ENCODE results near the gene PPIE.

PPIE gene

DNA sequence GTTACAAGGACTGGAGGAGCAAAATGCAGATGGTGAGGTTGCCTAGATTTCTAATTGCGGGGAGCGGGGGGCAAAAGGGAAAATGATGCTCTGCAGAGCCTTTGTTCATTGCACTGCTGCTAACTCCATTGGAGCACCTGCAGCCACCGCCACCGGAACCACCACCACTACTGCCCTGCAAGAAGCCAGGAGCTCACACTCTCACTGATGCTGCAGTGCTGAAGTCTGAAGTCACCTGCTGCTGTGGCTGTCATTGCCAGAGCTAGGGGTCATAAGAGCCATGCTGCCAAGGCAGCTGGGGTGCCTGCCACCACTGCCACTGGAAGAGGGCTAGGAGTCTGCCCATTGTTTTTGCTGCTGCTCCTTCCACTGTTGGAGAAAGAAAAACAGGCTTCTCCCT lies 40.1 kb upstream of the PPIE start:
- Histone ChIP-seq H3K4me1 (ENCODE audit: control insufficient read depth, insufficient read depth, low read length) (no peaks in the 10 kb centered on the region), H3K27ac (ENCODE audit: low read length) (no peak overlapping the region), H3K4me3 (ENCODE audit: low read length in 2 of 2) (no peak overlapping the region), H3K9ac (ENCODE audit: low read length in 2 of 2) (no peak overlapping the region), H3K36me3 (ENCODE audit: control insufficient read depth in 2 of 2, insufficient read depth in 2 of 2, low read length in 2 of 2) (no peaks in the 10 kb centered on the region), H3K9me3 (ENCODE audit: control insufficient read depth in 2 of 2, low read length in 2 of 2) (no peaks in the 10 kb centered on the region), H3K27me3 (ENCODE audit: control insufficient read depth in 1 of 2, insufficient read depth in 2 of 2, low read length in 2 of 2) (peaks cover 0 to 12% of the 10 kb centered on the region in 2 donors)

DNA sequence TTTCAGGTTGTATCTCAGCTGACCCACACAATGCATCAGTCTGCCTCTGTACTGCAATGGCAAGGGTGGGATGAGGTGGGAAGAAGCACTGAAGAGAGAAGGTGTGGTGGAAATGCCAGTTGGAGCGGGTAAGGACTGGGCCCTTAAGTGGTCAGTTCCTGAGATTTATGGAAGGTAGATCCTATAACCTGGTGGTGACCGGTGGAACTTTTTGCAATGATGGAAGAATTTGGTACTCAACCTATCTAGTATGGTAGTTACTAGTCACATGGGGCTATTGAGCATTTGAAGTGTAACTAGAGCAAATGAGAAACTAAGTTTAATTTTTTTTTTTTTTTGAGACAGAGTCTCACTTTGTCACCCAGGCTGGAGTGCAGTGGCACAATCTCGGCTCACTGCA lies 39.3 kb upstream of the PPIE start:
- H3K9ac ChIP-seq (ENCODE audit: low read length in 2 of 2) = no peak overlapping the region
- H3K4me1 ChIP-seq (ENCODE audit: control insufficient read depth, insufficient read depth, low read length) = no peaks in the 10 kb centered on the region
- no peaks in the 10 kb centered on the region for H3K36me3 ChIP-seq (ENCODE audit: control insufficient read depth in 2 of 2, insufficient read depth in 2 of 2, low read length in 2 of 2)
- no peak overlapping the region for H3K27ac ChIP-seq (ENCODE audit: low read length)
- H3K9me3 ChIP-seq (ENCODE audit: control insufficient read depth in 2 of 2, low read length in 2 of 2) = no peaks in the 10 kb centered on the region
- H3K27me3 ChIP-seq (ENCODE audit: control insufficient read depth in 1 of 2, insufficient read depth in 2 of 2, low read length in 2 of 2) = peaks cover 0 to 12% of the 10 kb centered on the region in 2 donors
- H3K4me3 ChIP-seq (ENCODE audit: low read length in 2 of 2) = no peak overlapping the region

DNA sequence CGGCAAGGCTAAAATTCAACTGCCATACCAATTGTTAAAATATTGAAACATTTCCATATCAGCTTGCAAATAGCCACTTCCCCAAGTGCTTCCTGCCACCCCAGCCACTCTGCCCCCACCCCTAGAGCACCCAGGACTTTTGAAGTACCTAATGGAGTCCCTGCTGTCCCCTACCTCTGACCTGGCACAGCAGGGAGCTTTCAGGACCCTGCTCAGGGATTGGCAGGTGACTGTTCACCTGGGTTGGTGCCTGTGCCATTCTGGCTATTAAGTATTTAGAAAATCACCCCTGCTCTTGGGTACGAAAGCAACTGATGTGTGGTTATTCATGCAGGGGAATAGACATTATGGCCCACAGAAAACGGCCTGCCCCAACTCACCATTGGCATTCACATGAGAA lies 38.3 kb upstream of the PPIE start:
- Histone ChIP-seq H3K27me3 (ENCODE audit: control insufficient read depth in 1 of 2, insufficient read depth in 2 of 2, low read length in 2 of 2) (peaks cover 0 to 12% of the 10 kb centered on the region in 2 donors), H3K9me3 (ENCODE audit: control insufficient read depth in 2 of 2, low read length in 2 of 2) (no peaks in the 10 kb centered on the region), H3K4me1 (ENCODE audit: control insufficient read depth, insufficient read depth, low read length) (no peaks in the 10 kb centered on the region), H3K9ac (ENCODE audit: low read length in 2 of 2) (no peak overlapping the region), H3K36me3 (ENCODE audit: control insufficient read depth in 2 of 2, insufficient read depth in 2 of 2, low read length in 2 of 2) (no peaks in the 10 kb centered on the region), H3K27ac (ENCODE audit: low read length) (no peak overlapping the region), H3K4me3 (ENCODE audit: low read length in 2 of 2) (no peak overlapping the region)

DNA sequence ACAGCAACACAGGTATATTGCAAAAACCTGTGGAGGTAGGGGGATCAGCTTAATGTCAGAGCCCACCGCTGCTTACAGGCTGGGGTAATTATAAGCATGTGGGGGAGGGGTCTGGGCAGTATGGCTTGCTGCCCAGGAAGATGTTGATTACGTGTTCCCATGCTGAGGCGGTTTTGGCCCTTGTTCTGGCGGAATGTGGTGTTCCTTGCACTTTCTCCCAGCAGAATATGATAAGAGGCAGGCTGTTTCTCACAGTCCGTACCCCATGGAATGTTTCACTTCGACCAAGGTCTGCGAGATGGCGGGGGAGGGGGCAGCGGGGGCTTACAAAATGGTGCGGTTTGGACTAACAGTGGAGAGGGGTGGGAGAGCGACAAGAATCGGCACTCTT lies 37.6 kb upstream of the PPIE start:
- Histone ChIP-seq H3K4me1 (ENCODE audit: control insufficient read depth, insufficient read depth, low read length) (no peaks in the 10 kb centered on the region), H3K9me3 (ENCODE audit: control insufficient read depth in 2 of 2, low read length in 2 of 2) (no peaks in the 10 kb centered on the region), H3K36me3 (ENCODE audit: control insufficient read depth in 2 of 2, insufficient read depth in 2 of 2, low read length in 2 of 2) (no peaks in the 10 kb centered on the region), H3K27me3 (ENCODE audit: control insufficient read depth in 1 of 2, insufficient read depth in 2 of 2, low read length in 2 of 2) (peaks cover 0 to 12% of the 10 kb centered on the region in 2 donors), H3K4me3 (ENCODE audit: low read length in 2 of 2) (no peak overlapping the region), H3K9ac (ENCODE audit: low read length in 2 of 2) (no peak overlapping the region), H3K27ac (ENCODE audit: low read length) (no peak overlapping the region)

DNA sequence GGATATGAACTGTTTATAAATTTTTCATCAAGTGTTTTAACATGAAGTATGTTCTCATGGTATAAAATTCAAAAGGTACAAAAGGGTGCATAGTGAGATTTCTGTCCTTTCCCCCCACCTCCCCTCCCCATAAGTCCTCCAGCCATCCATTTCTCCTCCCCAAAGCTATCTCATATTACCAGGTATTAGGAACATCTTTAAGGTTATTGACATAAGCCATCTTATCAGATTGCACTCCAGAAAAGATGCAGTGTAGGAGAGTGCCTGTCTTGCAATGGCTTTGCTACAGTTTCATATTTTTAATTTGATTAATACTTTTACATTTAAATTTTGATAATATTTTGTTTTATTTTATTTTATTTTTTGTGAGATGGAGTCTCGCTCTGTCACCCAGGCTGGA lies 33.9 kb upstream of the PPIE start:
- H3K27ac ChIP-seq (ENCODE audit: low read length) = no peak overlapping the region
- no peaks in the 10 kb centered on the region for H3K4me1 ChIP-seq (ENCODE audit: control insufficient read depth, insufficient read depth, low read length)
- no peak overlapping the region for H3K4me3 ChIP-seq (ENCODE audit: low read length in 2 of 2)
- no peaks in the 10 kb centered on the region for H3K9me3 ChIP-seq (ENCODE audit: control insufficient read depth in 2 of 2, low read length in 2 of 2)
- H3K36me3 ChIP-seq (ENCODE audit: control insufficient read depth in 2 of 2, insufficient read depth in 2 of 2, low read length in 2 of 2) = no peaks in the 10 kb centered on the region
- H3K27me3 ChIP-seq (ENCODE audit: control insufficient read depth in 1 of 2, insufficient read depth in 2 of 2, low read length in 2 of 2) = peaks cover 0 to 5% of the 10 kb centered on the region in 2 donors
- no peak overlapping the region for H3K9ac ChIP-seq (ENCODE audit: low read length in 2 of 2)

DNA sequence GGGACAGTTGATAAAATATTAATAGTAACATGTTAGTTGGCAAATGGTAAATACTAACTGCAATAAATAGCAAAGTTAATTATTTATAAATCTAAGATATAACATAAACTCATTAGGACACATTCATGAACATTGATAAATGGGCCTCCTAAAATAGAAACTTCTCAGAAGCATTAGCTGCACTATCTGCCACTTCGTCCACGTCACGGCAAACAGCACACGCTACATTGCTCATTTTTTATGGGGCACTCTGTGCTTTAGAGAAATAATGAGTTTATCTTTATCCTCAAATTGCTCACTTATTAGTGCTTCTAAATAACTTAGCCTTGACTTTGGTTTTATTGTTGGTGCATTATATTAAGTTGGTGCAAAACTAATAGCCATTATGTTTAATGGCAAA lies 31.2 kb upstream of the PPIE start:
- Histone ChIP-seq H3K9ac (ENCODE audit: low read length in 2 of 2) (no peak overlapping the region), H3K4me3 (ENCODE audit: low read length in 2 of 2) (no peak overlapping the region), H3K4me1 (ENCODE audit: control insufficient read depth, insufficient read depth, low read length) (no peaks in the 10 kb centered on the region), H3K27me3 (ENCODE audit: control insufficient read depth in 1 of 2, insufficient read depth in 2 of 2, low read length in 2 of 2) (peaks cover 0 to 5% of the 10 kb centered on the region in 2 donors), H3K9me3 (ENCODE audit: control insufficient read depth in 2 of 2, low read length in 2 of 2) (no peaks in the 10 kb centered on the region), H3K27ac (ENCODE audit: low read length) (no peak overlapping the region), H3K36me3 (ENCODE audit: control insufficient read depth in 2 of 2, insufficient read depth in 2 of 2, low read length in 2 of 2) (no peaks in the 10 kb centered on the region)

DNA sequence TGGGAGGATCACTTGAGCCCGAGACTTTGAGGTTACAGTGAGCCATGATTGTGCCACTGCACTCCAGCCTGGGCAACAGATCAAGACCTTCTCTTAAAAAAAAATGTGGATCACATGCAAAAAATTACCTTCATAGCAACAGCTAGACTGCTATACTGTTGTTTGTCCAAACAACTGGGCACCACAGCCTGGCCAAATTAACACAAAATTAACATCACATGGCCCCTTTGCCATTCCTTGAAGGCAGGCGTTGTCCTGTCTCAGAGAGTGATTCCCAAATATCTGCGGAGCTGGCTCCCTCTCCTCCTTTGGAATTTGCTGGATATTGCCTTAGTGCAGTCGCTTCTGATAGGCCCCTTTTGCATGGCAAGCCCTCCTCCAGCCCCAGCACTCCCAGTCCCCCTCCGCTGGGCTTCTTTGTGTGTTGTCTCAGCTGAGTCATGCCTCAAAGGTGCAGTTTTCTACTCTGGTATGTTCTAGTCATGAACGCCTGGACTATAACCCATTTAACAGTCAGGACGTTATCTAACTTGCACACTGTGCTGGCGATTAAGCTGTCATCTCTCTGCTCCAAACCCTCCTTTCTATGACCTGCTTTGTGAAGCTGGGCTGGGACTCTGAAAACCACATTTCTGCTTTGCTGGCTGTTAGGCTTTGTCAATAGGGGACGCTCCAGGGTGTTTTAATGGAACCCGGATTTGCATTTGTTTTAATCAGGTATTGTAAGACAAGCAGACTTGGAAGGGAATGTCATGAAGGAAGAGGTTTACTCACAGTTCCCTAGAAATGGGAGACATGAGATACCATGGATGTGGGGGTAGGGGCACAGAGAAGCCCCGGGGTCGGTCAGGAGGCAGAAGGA lies 27.3 kb upstream of the PPIE start:
- no peak overlapping the region for H3K27ac ChIP-seq (ENCODE audit: low read length)
- no peaks in the 10 kb centered on the region for H3K4me1 ChIP-seq (ENCODE audit: control insufficient read depth, insufficient read depth, low read length)
- H3K27me3 ChIP-seq (ENCODE audit: control insufficient read depth in 1 of 2, insufficient read depth in 2 of 2, low read length in 2 of 2) = peaks cover 0 to 6% of the 10 kb centered on the region in 2 donors
- no peaks in the 10 kb centered on the region for H3K9me3 ChIP-seq (ENCODE audit: control insufficient read depth in 2 of 2, low read length in 2 of 2)
- H3K36me3 ChIP-seq (ENCODE audit: control insufficient read depth in 2 of 2, insufficient read depth in 2 of 2, low read length in 2 of 2) = no peaks in the 10 kb centered on the region
- no peak overlapping the region for H3K4me3 ChIP-seq (ENCODE audit: low read length in 2 of 2)
- no peak overlapping the region for H3K9ac ChIP-seq (ENCODE audit: low read length in 2 of 2)

DNA sequence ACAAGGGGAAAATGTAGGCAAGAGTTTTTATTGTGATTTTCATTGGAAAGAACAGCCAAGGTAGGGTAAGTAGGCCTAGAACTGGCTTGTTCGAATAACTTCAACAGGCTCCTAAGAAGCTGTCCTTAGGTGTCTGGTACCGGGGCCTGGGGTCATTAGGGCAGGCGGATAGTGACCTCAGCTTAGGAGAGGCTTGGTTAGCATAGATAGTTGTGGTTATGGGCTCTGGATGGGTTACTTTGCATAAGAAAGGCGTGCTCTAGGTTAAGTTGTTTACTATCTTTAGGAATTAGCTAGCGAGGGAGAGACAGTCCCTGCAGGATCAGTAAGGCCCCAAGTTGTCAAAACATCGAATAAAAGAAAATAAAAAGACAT lies 26.7 kb upstream of the PPIE start:
- Histone ChIP-seq H3K27ac (ENCODE audit: low read length) (no peak overlapping the region), H3K9me3 (ENCODE audit: control insufficient read depth in 2 of 2, low read length in 2 of 2) (no peaks in the 10 kb centered on the region), H3K4me3 (ENCODE audit: low read length in 2 of 2) (no peak overlapping the region), H3K9ac (ENCODE audit: low read length in 2 of 2) (no peak overlapping the region), H3K4me1 (ENCODE audit: control insufficient read depth, insufficient read depth, low read length) (no peaks in the 10 kb centered on the region), H3K36me3 (ENCODE audit: control insufficient read depth in 2 of 2, insufficient read depth in 2 of 2, low read length in 2 of 2) (no peaks in the 10 kb centered on the region), H3K27me3 (ENCODE audit: control insufficient read depth in 1 of 2, insufficient read depth in 2 of 2, low read length in 2 of 2) (peaks cover 0 to 6% of the 10 kb centered on the region in 2 donors)

DNA sequence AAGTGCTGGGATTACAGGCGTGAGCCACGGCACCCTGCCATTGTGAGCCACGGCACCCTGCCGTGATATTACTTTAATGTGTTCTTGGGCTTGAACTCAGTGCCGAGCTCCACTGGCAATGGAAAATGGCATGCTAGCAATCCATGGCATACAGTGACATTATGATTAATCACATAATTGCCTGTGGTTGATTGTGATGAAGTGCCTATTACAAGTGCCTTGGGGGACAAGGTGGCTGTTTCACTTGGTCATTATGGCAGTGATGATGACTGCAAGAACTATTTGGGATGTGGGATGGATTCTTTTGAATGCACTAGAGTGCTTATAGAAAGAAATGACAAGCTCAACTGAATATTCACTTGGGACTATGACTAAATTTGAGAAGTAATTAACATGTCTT lies 25.1 kb upstream of the PPIE start:
- H3K4me3 ChIP-seq (ENCODE audit: low read length in 2 of 2) = no peak overlapping the region
- H3K36me3 ChIP-seq (ENCODE audit: control insufficient read depth in 2 of 2, insufficient read depth in 2 of 2, low read length in 2 of 2) = no peaks in the 10 kb centered on the region
- no peak overlapping the region for H3K27ac ChIP-seq (ENCODE audit: low read length)
- H3K27me3 ChIP-seq (ENCODE audit: control insufficient read depth in 1 of 2, insufficient read depth in 2 of 2, low read length in 2 of 2) = peaks cover 4 to 6% of the 10 kb centered on the region in 2 donors
- H3K9ac ChIP-seq (ENCODE audit: low read length in 2 of 2) = no peak overlapping the region
- H3K4me1 ChIP-seq (ENCODE audit: control insufficient read depth, insufficient read depth, low read length) = no peaks in the 10 kb centered on the region
- no peaks in the 10 kb centered on the region for H3K9me3 ChIP-seq (ENCODE audit: control insufficient read depth in 2 of 2, low read length in 2 of 2)

DNA sequence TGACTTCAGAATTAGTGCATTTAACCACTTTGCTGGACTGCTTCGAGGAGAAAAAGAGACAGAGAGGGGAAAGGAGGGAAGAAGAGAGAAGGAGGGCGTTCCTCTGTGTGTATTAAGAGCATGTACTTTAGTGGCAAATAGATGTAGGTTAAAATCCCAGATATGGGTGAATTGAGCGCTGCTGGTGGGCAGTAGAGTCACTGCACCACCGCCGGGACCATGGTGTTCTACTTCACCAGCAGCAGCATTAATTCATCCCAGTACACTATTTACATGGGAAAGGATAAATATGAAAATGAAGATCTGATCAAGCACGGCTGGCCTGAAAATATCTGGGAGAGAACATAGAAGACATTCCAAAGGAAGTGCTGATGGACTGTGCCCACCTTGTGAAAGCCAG lies 20.9 kb upstream of the PPIE start:
- Histone ChIP-seq H3K27ac (ENCODE audit: low read length) (no peak overlapping the region), H3K9ac (ENCODE audit: low read length in 2 of 2) (no peak overlapping the region), H3K27me3 (ENCODE audit: control insufficient read depth in 1 of 2, insufficient read depth in 2 of 2, low read length in 2 of 2) (peaks cover 2 to 4% of the 10 kb centered on the region in 2 donors), H3K9me3 (ENCODE audit: control insufficient read depth in 2 of 2, low read length in 2 of 2) (no peaks in the 10 kb centered on the region), H3K4me1 (ENCODE audit: control insufficient read depth, insufficient read depth, low read length) (no peaks in the 10 kb centered on the region), H3K36me3 (ENCODE audit: control insufficient read depth in 2 of 2, insufficient read depth in 2 of 2, low read length in 2 of 2) (no peaks in the 10 kb centered on the region), H3K4me3 (ENCODE audit: low read length in 2 of 2) (no peak overlapping the region)

Data from stomach smooth muscle (tissue), 2 donors.